AG09309 (cell line): Measurements from ENCODE around the gene SMIM33.

Experiments
- DNase-seq: peaks from one replicate; pipeline ENCODE4 v3.0.0-alpha.2; 2010; ENCODE audit warnings: low read depth
- H3K4me3 ChIP-seq: 2 replicates; pipeline ENCODE4 v1.5.1; 2011; ENCODE audit warnings: mild to moderate bottlenecking, low read depth, low read length, moderate library complexity; ENCODE audit not compliant: control insufficient read depth
- TF ChIP-seq, protein P1 (sequence below): IDR thresholded peaks from 2 replicates; pipeline ENCODE4 v1.5.1; 2011; ENCODE audit warnings: mild to moderate bottlenecking, low read depth, low read length, inconsistent platforms; ENCODE audit not compliant: insufficient read depth, control insufficient read depth; ENCODE audit errors: missing control alignments

Gene SMIM33

DNA sequence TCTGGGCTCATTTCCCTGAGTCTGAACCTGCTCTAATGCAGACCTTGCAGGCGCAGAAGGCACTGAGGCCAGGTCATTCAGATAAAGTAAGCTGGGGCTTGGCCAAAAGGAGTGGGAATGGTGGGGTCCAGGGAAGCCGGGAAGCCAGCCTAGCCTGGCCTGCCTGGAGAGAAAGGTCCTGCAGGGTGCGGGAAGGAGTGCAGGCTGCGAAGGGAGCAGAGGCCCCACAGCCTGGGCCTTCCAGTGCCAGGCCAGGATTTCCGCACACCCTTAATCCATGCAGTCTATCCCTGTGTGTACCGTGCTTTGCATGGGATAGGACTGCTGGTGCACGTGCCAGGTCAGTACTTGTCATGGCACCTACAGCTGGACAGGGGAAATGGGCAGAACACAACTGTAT is 15.4 kb downstream of the SMIM33 start:
- no peak for DNase-seq
- no peak overlapping the region for H3K4me3 ChIP-seq
- TF ChIP-seq, protein P1, sequence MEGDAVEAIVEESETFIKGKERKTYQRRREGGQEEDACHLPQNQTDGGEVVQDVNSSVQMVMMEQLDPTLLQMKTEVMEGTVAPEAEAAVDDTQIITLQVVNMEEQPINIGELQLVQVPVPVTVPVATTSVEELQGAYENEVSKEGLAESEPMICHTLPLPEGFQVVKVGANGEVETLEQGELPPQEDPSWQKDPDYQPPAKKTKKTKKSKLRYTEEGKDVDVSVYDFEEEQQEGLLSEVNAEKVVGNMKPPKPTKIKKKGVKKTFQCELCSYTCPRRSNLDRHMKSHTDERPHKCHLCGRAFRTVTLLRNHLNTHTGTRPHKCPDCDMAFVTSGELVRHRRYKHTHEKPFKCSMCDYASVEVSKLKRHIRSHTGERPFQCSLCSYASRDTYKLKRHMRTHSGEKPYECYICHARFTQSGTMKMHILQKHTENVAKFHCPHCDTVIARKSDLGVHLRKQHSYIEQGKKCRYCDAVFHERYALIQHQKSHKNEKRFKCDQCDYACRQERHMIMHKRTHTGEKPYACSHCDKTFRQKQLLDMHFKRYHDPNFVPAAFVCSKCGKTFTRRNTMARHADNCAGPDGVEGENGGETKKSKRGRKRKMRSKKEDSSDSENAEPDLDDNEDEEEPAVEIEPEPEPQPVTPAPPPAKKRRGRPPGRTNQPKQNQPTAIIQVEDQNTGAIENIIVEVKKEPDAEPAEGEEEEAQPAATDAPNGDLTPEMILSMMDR = no peak

DNA sequence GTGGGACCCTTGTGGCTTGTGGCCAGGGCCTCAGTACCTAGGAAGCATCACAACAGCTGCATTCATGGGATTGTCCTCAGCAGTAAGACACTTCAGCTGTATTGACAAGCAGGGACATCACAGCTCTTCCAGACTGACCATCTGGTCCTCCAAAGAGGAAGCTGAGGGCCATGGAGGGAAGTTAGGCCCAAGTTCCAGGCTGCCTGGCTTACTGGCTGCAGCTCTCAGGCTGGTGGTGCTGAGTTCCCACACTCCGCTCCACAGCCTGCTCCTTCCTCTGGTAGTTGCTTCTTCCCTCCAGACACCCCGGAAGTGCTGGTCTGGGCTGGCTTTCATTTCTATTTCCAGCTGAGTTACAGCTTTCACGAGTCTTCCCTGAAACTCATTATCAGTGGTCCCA is 17.5 kb downstream of the SMIM33 start:
- no peak overlapping the region for H3K4me3 ChIP-seq
- DNase-seq = no peak
- TF ChIP-seq, protein P1 = no peak

DNA sequence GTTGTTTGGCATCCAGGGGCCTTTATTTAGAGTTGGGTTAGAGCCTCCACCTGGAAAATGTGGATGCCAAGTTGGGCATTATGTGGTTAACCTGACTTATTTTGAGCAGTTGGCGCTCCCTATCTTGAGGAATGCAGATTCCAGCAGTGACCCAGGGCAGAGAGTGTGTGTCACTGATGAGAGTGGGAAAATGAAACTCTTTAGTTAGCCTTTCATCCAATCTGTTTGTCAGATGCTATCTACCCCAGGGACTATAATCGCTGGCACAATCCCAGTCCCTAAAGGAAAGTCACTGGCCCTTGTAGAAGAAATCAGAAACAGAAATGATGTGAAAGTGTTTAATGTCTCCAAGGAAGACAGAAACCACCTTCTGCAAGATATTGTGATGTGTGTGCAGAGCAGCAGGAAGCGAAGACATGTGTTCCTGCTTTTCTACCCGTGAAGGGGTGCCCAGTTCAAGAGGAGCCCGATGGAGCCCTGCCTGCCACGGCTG is 21.9 kb downstream of the SMIM33 start:
- TF ChIP-seq, protein P1 = no peak
- DNase-seq = no peak
- no peak overlapping the region for H3K4me3 ChIP-seq

DNA sequence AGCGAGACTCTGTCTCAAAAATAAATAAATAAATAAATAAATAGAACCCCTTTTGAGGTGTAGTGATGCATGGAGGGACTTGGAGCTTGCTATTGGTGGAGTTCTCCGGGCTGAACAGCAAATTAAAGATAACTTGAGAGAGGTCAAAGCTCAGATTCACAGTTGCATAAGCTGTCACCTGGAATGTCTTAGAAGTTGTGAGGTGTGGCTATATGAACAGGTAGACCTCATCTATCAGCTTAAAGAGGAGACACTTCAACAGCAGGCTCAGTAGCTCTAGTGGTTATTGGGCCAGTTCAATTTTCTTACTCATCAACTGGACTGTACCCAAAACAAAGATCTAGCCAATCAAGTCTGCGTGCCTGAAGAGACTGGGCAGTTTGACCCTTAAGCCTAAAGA is 23.5 kb downstream of the SMIM33 start:
- no peak for DNase-seq
- H3K4me3 ChIP-seq = no peak overlapping the region
- TF ChIP-seq, protein P1 = no peak

DNA sequence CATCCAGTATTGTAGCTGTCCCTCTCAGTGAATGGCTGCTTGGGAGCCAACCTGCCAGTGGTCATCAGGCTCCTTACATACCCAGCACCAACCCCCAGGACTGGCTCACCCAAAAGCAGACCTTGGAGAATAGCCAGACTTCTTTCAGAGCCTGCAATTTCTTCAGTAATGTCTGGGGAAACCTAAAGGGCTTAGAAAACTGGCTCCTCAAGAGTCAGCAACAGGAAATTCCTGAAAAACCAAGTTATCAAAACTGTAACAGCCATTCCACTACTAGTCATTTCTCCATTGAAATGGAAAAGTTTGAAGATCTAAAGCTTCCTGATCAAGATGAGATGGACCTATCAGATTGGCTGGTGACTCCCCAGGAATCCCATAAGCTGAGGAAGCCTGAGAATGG is 24.0 kb downstream of the SMIM33 start:
- TF ChIP-seq, protein P1 = no peak
- H3K4me3 ChIP-seq = no peak overlapping the region
- DNase-seq = peak; percentile 16

DNA sequence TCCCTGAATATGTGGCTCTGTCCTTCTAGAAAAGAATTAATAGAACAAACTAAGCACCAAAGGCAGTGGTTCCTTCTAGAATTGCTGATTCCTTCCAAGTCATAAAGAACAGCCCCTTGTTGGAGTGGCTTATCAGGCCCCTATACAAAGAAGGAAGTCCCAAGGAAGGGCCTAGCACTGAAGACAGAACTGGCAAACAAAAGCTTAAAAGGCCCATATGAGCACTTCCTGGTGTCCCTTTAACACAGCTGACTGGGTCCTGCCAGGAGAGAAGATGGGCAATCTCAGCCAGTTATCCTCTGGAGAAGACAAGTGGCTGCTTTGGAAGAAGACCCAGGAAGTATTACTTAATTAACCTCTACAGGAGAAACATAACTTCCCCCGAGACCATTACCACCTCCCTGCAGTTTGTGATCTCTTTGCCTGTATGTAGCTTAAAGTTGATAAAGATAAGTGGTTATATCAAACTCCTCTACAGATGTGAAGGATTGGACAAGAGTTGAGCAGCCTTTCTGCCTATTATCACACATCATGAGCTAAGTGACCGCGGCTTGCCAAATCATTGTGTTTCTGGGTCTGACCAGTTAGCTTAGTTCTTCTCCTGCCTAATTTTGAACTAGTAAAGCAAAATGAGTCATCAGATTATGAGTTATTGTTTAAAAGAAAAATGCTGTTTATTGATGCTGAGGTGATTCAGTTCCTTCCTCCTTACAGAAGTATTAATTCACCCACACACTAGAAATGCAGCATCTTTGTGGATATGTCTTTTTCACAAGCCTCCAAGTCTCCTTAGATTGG is 25.0 kb downstream of the SMIM33 start:
- H3K4me3 ChIP-seq = no peak overlapping the region
- peak; percentile 40 for DNase-seq
- TF ChIP-seq, protein P1 = no peak
